Measurements from ENCODE around the gene DMBX1.

Gene DMBX1

DNA sequence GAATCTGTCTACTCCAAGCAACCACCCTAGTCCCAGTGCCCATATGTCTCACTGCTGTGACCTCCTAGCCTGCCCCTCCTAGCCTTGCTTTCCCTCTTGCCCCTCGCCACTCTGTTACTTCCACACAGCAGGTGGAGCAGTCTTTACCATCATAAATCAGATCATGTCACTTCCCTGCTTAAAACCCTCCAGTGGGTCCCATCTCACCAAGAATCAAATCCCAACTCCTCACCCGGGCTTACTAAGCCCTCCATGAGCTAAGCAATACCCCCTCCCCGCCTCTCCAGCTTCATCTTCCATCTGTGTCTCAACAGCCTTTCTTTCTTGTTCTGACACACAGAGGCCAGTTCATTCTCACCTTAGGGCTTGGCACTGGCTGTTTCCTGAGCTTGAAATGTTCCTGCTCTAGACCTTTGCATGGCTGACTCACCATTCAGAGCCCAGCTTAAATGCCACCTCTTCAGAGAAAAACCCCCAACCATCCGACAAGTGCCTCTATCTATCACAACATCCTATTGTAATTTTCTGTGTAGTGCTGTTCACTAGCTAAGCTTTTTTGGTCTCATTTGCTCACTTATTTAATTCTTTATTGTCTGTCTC lies 39.5 kb downstream of the DMBX1 start:
- Histone ChIP-seq H3K9me3 (ENCODE audit: control insufficient read depth in 2 of 2, low read length in 2 of 2) (no peaks in the 10 kb centered on the region), H3K27me3 (ENCODE audit: control insufficient read depth in 2 of 2, insufficient read depth in 2 of 2, low read length in 2 of 2) (peaks cover 17 to 20% of the 10 kb centered on the region in 2 donors), H3K27ac (ENCODE audit: low read depth in 2 of 2, low read length in 2 of 2) (no peak overlapping the region), H3K9ac (ENCODE audit: low read depth in 1 of 2, low read length in 2 of 2) (no peak overlapping the region), H3K4me3 (ENCODE audit: low read length in 2 of 2) (no peak overlapping the region), H3K36me3 (ENCODE audit: control insufficient read depth in 2 of 2, insufficient read depth in 2 of 2, low read length in 2 of 2) (no peaks in the 10 kb centered on the region), H3K4me1 (ENCODE audit: control insufficient read depth in 2 of 2, insufficient read depth in 2 of 2, low read length in 2 of 2) (peaks cover 4 to 8% of the 10 kb centered on the region in 2 donors)

DNA sequence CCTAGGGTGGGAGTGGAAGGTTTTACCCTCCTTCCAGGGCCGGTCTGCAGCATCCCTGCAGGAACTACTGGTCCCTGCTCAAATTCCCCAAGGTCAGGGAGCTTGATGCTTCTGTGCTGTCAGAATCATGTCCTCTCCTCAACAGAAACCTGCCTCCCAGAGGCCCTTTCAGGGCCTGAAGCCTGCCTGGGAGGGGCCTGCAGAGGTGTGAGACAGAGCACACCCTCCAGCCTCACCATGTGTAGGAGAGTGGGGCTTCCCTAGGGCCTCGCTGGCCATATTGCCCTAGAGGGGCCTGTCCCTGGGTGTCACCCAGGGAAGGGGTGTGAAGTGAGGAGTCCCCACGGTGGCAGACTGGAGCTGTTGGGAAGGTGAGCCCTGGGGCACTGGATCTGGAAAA lies 40.7 kb downstream of the DMBX1 start:
- H3K36me3 ChIP-seq (ENCODE audit: control insufficient read depth in 2 of 2, insufficient read depth in 2 of 2, low read length in 2 of 2), result no peaks in the 10 kb centered on the region
- H3K9me3 ChIP-seq (ENCODE audit: control insufficient read depth in 2 of 2, low read length in 2 of 2), result no peaks in the 10 kb centered on the region
- no peak overlapping the region for H3K4me3 ChIP-seq (ENCODE audit: low read length in 2 of 2)
- H3K27ac ChIP-seq (ENCODE audit: low read depth in 2 of 2, low read length in 2 of 2), result no peak overlapping the region
- H3K9ac ChIP-seq (ENCODE audit: low read depth in 1 of 2, low read length in 2 of 2), result no peak overlapping the region
- peaks cover 21 to 24% of the 10 kb centered on the region in 2 donors for H3K27me3 ChIP-seq (ENCODE audit: control insufficient read depth in 2 of 2, insufficient read depth in 2 of 2, low read length in 2 of 2)
- peaks cover 4 to 8% of the 10 kb centered on the region in 2 donors for H3K4me1 ChIP-seq (ENCODE audit: control insufficient read depth in 2 of 2, insufficient read depth in 2 of 2, low read length in 2 of 2)

DNA sequence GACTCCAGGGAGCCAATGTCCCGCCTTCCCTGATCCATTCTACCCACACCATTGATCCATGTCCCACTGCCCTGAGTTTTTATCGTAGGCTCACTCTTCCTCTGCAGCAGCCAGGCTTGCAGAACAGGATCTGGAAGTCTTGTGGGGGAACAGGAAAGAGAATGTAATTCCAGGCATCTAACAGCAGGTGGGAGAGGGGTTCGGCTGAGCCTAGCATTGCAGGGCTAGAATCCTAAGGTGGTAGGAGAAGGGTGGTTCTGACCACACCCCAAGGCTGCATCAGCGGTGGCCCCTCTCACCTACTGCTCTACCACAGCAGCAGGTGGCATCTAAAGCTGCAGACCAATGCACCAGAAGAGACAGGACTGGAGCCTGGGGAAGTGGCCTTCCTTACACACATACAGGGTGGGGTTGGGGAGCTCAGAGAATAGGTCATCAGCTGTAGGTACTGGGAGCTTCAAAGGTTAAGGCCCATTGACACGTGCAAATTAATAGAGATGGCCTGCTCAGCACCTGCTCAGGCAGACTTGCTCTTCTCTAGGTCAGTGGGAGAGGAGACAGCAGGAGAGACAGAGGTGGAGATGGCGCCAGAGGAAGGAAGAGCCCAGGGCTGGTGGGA lies 41.3 kb downstream of the DMBX1 start:
- H3K4me1 ChIP-seq (ENCODE audit: control insufficient read depth in 2 of 2, insufficient read depth in 2 of 2, low read length in 2 of 2), result peaks cover 4 to 8% of the 10 kb centered on the region in 2 donors
- H3K36me3 ChIP-seq (ENCODE audit: control insufficient read depth in 2 of 2, insufficient read depth in 2 of 2, low read length in 2 of 2), result no peaks in the 10 kb centered on the region
- H3K9ac ChIP-seq (ENCODE audit: low read depth in 1 of 2, low read length in 2 of 2), result no peak overlapping the region
- no peaks in the 10 kb centered on the region for H3K9me3 ChIP-seq (ENCODE audit: control insufficient read depth in 2 of 2, low read length in 2 of 2)
- H3K27me3 ChIP-seq (ENCODE audit: control insufficient read depth in 2 of 2, insufficient read depth in 2 of 2, low read length in 2 of 2), result peaks cover 21 to 25% of the 10 kb centered on the region in 2 donors
- H3K4me3 ChIP-seq (ENCODE audit: low read length in 2 of 2), result no peak overlapping the region
- H3K27ac ChIP-seq (ENCODE audit: low read depth in 2 of 2, low read length in 2 of 2), result no peak overlapping the region

DNA sequence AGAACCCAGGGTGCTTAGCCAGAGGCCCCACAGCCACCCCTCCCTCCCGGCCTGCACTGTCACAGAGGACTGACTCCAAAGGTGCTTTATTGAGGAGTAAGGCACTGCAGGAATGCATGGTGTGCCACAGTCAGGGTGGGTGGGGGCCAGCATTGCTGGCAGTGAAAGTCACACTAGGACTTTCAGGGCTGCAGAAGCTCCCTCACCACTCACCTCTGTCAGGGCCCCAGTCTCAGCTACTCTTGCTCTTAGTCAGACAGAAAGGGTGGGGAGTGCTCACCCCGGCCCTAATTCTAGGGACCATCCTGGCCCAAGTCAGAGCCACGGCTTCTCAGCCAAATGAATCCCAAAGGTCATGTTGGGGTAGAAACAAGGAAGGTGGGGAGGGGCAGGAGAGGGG lies 42.5 kb downstream of the DMBX1 start:
- Histone ChIP-seq H3K4me1 (ENCODE audit: control insufficient read depth in 2 of 2, insufficient read depth in 2 of 2, low read length in 2 of 2) (peaks cover 4 to 7% of the 10 kb centered on the region in 2 donors), H3K9ac (ENCODE audit: low read depth in 1 of 2, low read length in 2 of 2) (no peak overlapping the region), H3K4me3 (ENCODE audit: low read length in 2 of 2) (no peak overlapping the region), H3K27ac (ENCODE audit: low read depth in 2 of 2, low read length in 2 of 2) (no peak overlapping the region), H3K9me3 (ENCODE audit: control insufficient read depth in 2 of 2, low read length in 2 of 2) (no peaks in the 10 kb centered on the region), H3K27me3 (ENCODE audit: control insufficient read depth in 2 of 2, insufficient read depth in 2 of 2, low read length in 2 of 2) (peaks cover 21 to 25% of the 10 kb centered on the region in 2 donors), H3K36me3 (ENCODE audit: control insufficient read depth in 2 of 2, insufficient read depth in 2 of 2, low read length in 2 of 2) (no peaks in the 10 kb centered on the region)

DNA sequence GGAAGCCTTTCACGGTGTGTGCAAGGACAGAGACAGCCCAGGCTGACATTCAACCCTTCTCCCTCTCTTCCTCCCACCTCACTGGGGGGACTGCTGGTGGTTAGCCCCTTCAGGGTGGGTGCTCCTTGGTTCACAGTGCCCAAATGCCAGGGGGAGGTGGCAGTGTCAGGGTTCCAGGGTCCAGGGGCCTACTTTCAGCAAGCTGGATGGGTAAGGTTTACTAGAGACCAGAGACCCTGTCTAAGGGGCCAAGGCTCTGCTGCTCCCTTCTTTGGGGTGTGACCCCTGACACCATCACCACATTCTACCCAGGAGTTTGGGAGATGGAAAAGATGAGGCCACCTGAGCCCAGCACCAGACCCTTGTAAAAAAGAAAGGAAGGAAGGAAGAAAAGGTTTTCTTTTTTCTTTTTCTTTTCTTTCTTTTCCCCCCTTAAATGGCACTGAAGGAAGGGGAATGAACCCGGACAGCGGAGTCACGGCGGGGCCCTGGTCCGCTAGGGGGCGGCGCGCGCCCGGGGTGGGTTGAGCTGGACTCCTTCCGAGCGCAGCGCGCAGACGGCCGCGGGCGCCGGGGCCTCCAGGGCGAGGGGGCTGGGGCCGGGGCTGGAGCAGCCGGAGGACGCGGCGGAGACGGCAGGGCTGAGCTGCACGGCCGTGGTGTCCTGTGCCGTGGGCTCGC lies 43.0 kb downstream of the DMBX1 start:
- no peak overlapping the region for H3K9ac ChIP-seq (ENCODE audit: low read depth in 1 of 2, low read length in 2 of 2)
- no peaks in the 10 kb centered on the region for H3K36me3 ChIP-seq (ENCODE audit: control insufficient read depth in 2 of 2, insufficient read depth in 2 of 2, low read length in 2 of 2)
- peaks cover 1 to 4% of the 10 kb centered on the region in 2 donors for H3K4me1 ChIP-seq (ENCODE audit: control insufficient read depth in 2 of 2, insufficient read depth in 2 of 2, low read length in 2 of 2)
- H3K27ac ChIP-seq (ENCODE audit: low read depth in 2 of 2, low read length in 2 of 2), result no peak overlapping the region
- H3K27me3 ChIP-seq (ENCODE audit: control insufficient read depth in 2 of 2, insufficient read depth in 2 of 2, low read length in 2 of 2), result peaks cover 21 to 25% of the 10 kb centered on the region in 2 donors
- peak overlapping the region in 1 of 2 donors; percentile 12 for H3K4me3 ChIP-seq (ENCODE audit: low read length in 2 of 2)
- no peaks in the 10 kb centered on the region for H3K9me3 ChIP-seq (ENCODE audit: control insufficient read depth in 2 of 2, low read length in 2 of 2)

DNA sequence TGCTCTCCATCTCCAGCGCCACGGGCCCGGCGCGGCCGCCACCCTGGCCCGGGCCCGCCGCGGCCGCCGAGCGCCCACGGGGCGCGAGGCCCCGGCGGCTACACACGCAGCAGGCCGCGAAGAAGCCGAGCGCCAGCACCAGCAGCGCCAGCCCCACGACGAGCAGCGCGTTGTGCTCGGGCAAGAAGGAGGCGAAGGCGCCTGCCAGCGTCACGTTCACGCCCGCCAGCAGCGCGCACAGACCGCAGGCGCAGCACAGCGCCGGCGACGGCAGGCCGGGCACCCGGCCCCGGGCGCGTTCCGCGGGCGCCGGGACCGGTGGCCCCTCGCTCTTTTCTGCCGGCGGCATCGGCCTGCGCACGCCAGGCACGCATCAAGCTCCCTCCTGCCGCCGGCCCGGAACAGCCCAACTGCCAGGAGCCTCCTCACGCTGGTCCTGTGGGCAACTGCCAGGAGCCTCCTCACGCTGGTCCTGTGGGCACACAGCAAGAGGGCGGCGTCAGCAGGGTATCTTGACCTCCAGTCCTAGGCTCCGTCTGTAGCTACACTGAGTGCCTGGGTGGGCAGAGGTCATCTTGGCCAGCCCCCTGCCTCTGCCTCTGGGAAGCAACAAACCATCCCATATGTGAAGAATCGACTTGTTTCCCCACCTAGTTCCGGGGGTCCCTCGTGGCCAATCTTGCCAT lies 43.7 kb downstream of the DMBX1 start:
- no peaks in the 10 kb centered on the region for H3K36me3 ChIP-seq (ENCODE audit: control insufficient read depth in 2 of 2, insufficient read depth in 2 of 2, low read length in 2 of 2)
- peak overlapping the region in 1 of 2 donors; percentile 12 for H3K4me3 ChIP-seq (ENCODE audit: low read length in 2 of 2)
- H3K9ac ChIP-seq (ENCODE audit: low read depth in 1 of 2, low read length in 2 of 2), result no peak overlapping the region
- H3K9me3 ChIP-seq (ENCODE audit: control insufficient read depth in 2 of 2, low read length in 2 of 2), result no peaks in the 10 kb centered on the region
- H3K27me3 ChIP-seq (ENCODE audit: control insufficient read depth in 2 of 2, insufficient read depth in 2 of 2, low read length in 2 of 2), result peaks cover 24 to 25% of the 10 kb centered on the region in 2 donors
- H3K27ac ChIP-seq (ENCODE audit: low read depth in 2 of 2, low read length in 2 of 2), result no peak overlapping the region
- peaks cover 0 to 4% of the 10 kb centered on the region in 2 donors for H3K4me1 ChIP-seq (ENCODE audit: control insufficient read depth in 2 of 2, insufficient read depth in 2 of 2, low read length in 2 of 2)

DNA sequence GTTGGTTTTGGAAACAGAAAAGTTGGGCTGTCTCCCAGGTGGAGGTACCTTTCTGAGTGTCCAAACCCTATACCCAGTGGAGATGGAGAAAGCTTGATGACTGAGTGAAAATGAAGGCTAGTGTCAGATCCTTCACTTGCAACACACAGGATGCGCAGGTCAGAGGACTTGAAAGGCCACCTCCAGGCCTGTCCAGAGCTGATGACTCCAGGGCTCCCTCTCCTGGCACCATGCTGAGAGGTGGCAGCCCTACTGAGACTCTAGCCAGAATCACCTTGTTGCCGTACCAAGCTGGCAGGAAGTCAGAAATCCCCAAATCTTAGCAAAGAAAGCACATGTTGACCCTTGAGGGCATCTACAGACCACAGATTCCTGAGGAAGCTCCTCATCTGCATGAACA lies 45.4 kb downstream of the DMBX1 start:
- Histone ChIP-seq H3K4me3 (ENCODE audit: low read length in 2 of 2) (no peak overlapping the region), H3K27me3 (ENCODE audit: control insufficient read depth in 2 of 2, insufficient read depth in 2 of 2, low read length in 2 of 2) (peaks cover 15 to 18% of the 10 kb centered on the region in 2 donors), H3K9me3 (ENCODE audit: control insufficient read depth in 2 of 2, low read length in 2 of 2) (no peaks in the 10 kb centered on the region), H3K27ac (ENCODE audit: low read depth in 2 of 2, low read length in 2 of 2) (no peak overlapping the region), H3K36me3 (ENCODE audit: control insufficient read depth in 2 of 2, insufficient read depth in 2 of 2, low read length in 2 of 2) (no peaks in the 10 kb centered on the region), H3K4me1 (ENCODE audit: control insufficient read depth in 2 of 2, insufficient read depth in 2 of 2, low read length in 2 of 2) (peaks cover 0 to 4% of the 10 kb centered on the region in 2 donors), H3K9ac (ENCODE audit: low read depth in 1 of 2, low read length in 2 of 2) (no peak overlapping the region)

DNA sequence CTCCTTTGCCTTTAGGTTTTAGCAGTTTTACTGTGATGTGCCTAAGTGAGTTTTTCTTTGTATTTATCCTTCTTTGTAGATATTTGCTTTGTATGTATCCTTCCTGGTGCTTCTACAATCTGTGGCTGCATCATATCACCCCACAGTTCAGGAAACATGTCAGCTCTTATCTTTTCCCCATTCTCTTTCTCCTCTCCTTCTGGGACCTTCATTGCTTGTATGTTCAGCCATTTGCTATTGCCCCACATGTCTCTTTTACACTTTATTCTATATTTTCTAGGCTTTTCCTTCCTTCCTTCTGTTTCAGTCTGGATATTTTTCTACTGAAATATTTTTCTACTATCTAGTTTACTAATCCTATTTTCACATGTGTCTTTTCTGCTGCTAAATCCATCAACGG lies 46.9 kb downstream of the DMBX1 start:
- no peak overlapping the region for H3K27ac ChIP-seq (ENCODE audit: low read depth in 2 of 2, low read length in 2 of 2)
- H3K27me3 ChIP-seq (ENCODE audit: control insufficient read depth in 2 of 2, insufficient read depth in 2 of 2, low read length in 2 of 2), result peaks cover 12 to 16% of the 10 kb centered on the region in 2 donors
- H3K4me1 ChIP-seq (ENCODE audit: control insufficient read depth in 2 of 2, insufficient read depth in 2 of 2, low read length in 2 of 2), result peaks cover 0 to 4% of the 10 kb centered on the region in 2 donors
- no peaks in the 10 kb centered on the region for H3K9me3 ChIP-seq (ENCODE audit: control insufficient read depth in 2 of 2, low read length in 2 of 2)
- H3K4me3 ChIP-seq (ENCODE audit: low read length in 2 of 2), result no peak overlapping the region
- H3K9ac ChIP-seq (ENCODE audit: low read depth in 1 of 2, low read length in 2 of 2), result no peak overlapping the region
- no peaks in the 10 kb centered on the region for H3K36me3 ChIP-seq (ENCODE audit: control insufficient read depth in 2 of 2, insufficient read depth in 2 of 2, low read length in 2 of 2)

DNA sequence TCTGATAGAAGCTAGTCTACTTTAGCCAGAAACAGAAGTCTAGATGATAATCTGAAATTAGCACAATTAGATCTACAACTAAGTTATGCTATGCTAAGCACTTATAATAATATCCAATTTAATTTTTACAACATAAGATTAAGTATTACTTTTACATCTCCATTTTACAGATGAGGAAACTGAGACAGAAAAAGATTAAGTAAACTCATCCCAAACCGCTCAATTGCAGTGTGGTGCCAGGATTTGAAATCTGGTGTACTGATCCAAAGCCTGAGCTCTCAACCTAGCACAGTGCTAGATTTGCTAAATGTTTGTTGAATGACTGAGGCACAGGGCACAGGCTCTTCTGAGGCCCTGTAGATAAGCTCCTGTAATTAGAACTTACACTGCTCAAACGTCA lies 48.0 kb downstream of the DMBX1 start:
- peaks cover 0 to 4% of the 10 kb centered on the region in 2 donors for H3K4me1 ChIP-seq (ENCODE audit: control insufficient read depth in 2 of 2, insufficient read depth in 2 of 2, low read length in 2 of 2)
- no peak overlapping the region for H3K27ac ChIP-seq (ENCODE audit: low read depth in 2 of 2, low read length in 2 of 2)
- peaks cover 14 to 21% of the 10 kb centered on the region in 2 donors for H3K27me3 ChIP-seq (ENCODE audit: control insufficient read depth in 2 of 2, insufficient read depth in 2 of 2, low read length in 2 of 2)
- no peaks in the 10 kb centered on the region for H3K9me3 ChIP-seq (ENCODE audit: control insufficient read depth in 2 of 2, low read length in 2 of 2)
- no peaks in the 10 kb centered on the region for H3K36me3 ChIP-seq (ENCODE audit: control insufficient read depth in 2 of 2, insufficient read depth in 2 of 2, low read length in 2 of 2)
- H3K4me3 ChIP-seq (ENCODE audit: low read length in 2 of 2), result no peak overlapping the region
- no peak overlapping the region for H3K9ac ChIP-seq (ENCODE audit: low read depth in 1 of 2, low read length in 2 of 2)

DNA sequence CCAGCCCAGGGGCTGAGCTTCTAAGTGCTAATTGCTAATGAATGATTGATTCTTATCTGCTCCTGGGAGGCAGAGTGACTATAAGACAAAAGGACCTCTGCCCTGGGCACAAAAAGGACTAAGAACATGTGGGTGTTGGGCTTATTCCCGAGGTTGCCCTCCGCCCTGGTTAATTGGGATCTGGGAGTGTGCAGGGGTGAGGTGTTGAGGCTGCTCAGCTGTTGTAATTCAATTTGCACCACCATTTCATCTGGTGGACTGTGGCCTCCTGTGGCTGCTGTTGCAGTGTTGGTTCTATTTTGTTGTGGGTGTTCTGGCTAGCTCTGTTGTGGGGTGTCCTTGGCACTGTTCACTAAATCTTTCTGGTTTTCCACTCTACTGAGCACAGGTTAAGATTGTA lies 48.5 kb downstream of the DMBX1 start:
- H3K4me3 ChIP-seq (ENCODE audit: low read length in 2 of 2), result no peak overlapping the region
- H3K36me3 ChIP-seq (ENCODE audit: control insufficient read depth in 2 of 2, insufficient read depth in 2 of 2, low read length in 2 of 2), result no peaks in the 10 kb centered on the region
- peaks cover 0 to 4% of the 10 kb centered on the region in 2 donors for H3K4me1 ChIP-seq (ENCODE audit: control insufficient read depth in 2 of 2, insufficient read depth in 2 of 2, low read length in 2 of 2)
- H3K27me3 ChIP-seq (ENCODE audit: control insufficient read depth in 2 of 2, insufficient read depth in 2 of 2, low read length in 2 of 2), result peaks cover 18 to 21% of the 10 kb centered on the region in 2 donors
- H3K9ac ChIP-seq (ENCODE audit: low read depth in 1 of 2, low read length in 2 of 2), result no peak overlapping the region
- no peaks in the 10 kb centered on the region for H3K9me3 ChIP-seq (ENCODE audit: control insufficient read depth in 2 of 2, low read length in 2 of 2)
- no peak overlapping the region for H3K27ac ChIP-seq (ENCODE audit: low read depth in 2 of 2, low read length in 2 of 2)

Measured in mucosa of rectum (tissue), 2 donors.